ELF-1 (cell line): ENCODE data around the gene EIF4G3.
A peak's percentile ranks its signal among the peaks of the same experiment; 100 is the strongest.
"Not testable (repeated sequence)": the region's sequence is repeated elsewhere in the genome, so short reads cannot be mapped to it uniquely, and the experiment has no call there.

Source experiments
- DNase-seq: peaks from one replicate; pipeline ENCODE4 v3.0.0-alpha.2; 2016; ENCODE audit warnings: low read depth, low spot score

The EIF4G3 gene

GRCh38 chr1:20829531-20829930 lies 347.2 kb downstream of the EIF4G3 start:
- no peak for DNase-seq

GRCh38 chr1:20823845-20824244 lies 352.9 kb downstream of the EIF4G3 start:
- DNase-seq: no peak

GRCh38 chr1:20821466-20821865 lies 355.2 kb downstream of the EIF4G3 start:
- no peak for DNase-seq

GRCh38 chr1:20819818-20820217 lies 356.9 kb downstream of the EIF4G3 start:
- DNase-seq: no peak

GRCh38 chr1:20814534-20814871 lies 362.2 kb downstream of the EIF4G3 start:
- DNase-seq: no peak

- DNase-seq: no peak
Measured at GRCh38 chr1:20811916-20812315, 364.8 kb downstream of the EIF4G3 start.

GRCh38 chr1:20793236-20793635 lies 383.5 kb downstream of the EIF4G3 start:
- DNase-seq: no peak

GRCh38 chr1:20792196-20792595 lies 384.5 kb downstream of the EIF4G3 start:
- no peak for DNase-seq

- DNase-seq: no peak
Measured at GRCh38 chr1:20790785-20791184, 385.9 kb downstream of the EIF4G3 start.

GRCh38 chr1:20789598-20789997 lies 387.1 kb downstream of the EIF4G3 start:
- DNase-seq: not testable (repeated sequence)

- DNase-seq: peak; percentile 54
Measured at GRCh38 chr1:20787840-20788795, 388.6 kb downstream of the EIF4G3 start.

- peak; percentile 71 for DNase-seq
Measured at GRCh38 chr1:20787029-20787839, 389.5 kb downstream of the EIF4G3 start, which contains the start of gene HP1BP3. Gene HP1BP3 (minus strand): TSS chr1:20787307. CDS start chr1:20780440, 6,867 bp downstream.

- DNase-seq: peak; percentile 99
Measured at GRCh38 chr1:20786253-20787028, 390.3 kb downstream of the EIF4G3 start.

- DNase-seq: no peak
Measured at GRCh38 chr1:20785907-20786252, 390.8 kb downstream of the EIF4G3 start.

- DNase-seq: no peak
Measured at GRCh38 chr1:20775700-20776099, 401.0 kb downstream of the EIF4G3 start.

- DNase-seq: no peak
Measured at GRCh38 chr1:20771780-20772179, 404.9 kb downstream of the EIF4G3 start.

- no peak for DNase-seq
Measured at GRCh38 chr1:20770314-20771087, 406.2 kb downstream of the EIF4G3 start.

- no peak for DNase-seq
Measured at GRCh38 chr1:20767271-20767670, 409.4 kb downstream of the EIF4G3 start.

GRCh38 chr1:20763417-20763816 lies 413.3 kb downstream of the EIF4G3 start:
- DNase-seq: no peak

GRCh38 chr1:20760322-20760721 lies 416.4 kb downstream of the EIF4G3 start:
- no peak for DNase-seq
